GM10847 (cell line): ENCODE data around the gene PDLIM7.
A peak's percentile ranks its signal among the peaks of the same experiment; 100 is the strongest.

ENCODE experiments used
- POLR2A ChIP-seq: IDR thresholded peaks from 2 replicates; pipeline ENCODE4 v1.6.1; 2011; ENCODE audit not compliant: insufficient read length; ENCODE audit errors: extremely low read depth

PDLIM7 gene

DNA sequence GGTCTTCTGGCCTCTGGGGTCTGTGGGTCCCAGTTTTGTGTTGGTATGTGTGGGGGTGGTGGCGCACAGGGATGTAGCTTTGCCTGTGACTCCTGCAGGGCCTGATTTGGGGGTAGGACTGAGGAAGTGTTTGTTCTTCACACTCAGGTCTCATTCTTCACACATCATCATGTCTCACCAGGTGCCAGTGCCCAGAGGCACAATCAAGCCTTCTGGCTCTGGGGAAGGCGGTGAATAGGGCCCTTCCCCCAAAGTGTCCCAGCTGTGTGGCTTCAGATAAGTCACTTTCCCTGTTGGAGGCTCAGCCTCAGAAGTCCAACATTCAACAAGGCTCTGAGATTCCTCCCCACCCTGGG, 29.1 kb downstream of the PDLIM7 start:
- TF ChIP-seq POLR2A: no peak

DNA sequence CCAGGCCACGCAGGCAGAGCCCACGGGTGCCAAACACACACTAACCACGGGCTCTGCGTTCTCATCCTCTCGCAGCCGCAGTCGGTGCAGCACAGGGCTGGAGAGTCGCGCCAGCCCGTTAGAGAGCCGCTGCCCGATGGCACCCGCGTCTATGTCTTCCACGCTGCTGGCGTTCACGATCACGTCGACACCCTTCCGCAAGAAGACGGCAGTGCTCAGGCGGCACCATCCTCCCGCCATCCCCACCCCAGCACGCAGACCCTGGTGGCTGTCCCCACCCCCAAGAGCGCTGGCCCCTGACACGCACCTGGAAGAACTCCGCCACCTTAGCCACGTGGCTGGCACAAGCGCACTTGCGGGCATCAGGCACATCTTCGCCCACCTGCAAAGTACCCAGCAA, 30.0 kb downstream of the PDLIM7 start:
- no peak for TF ChIP-seq POLR2A

DNA sequence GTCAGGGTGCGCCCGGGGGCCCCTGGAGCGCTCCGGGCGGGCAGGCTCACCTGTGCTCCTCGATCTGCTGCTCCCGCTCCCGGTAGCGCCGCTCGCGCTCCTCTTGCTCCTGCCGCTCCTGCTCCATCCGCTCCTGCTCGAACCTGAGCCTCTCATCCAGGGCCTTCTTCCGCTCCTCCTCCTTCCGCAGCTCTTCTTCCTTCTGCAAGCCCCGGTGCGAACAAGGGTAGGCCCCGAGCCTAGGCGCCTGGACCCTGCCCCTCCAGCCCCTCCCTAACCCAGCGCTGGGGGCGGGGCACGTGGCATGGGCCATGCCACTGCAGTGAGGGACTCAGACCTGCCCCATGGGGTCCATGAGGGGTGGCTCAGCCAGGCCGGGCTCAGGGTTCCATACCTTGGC, 30.5 kb downstream of the PDLIM7 start:
- TF ChIP-seq POLR2A: no peak

DNA sequence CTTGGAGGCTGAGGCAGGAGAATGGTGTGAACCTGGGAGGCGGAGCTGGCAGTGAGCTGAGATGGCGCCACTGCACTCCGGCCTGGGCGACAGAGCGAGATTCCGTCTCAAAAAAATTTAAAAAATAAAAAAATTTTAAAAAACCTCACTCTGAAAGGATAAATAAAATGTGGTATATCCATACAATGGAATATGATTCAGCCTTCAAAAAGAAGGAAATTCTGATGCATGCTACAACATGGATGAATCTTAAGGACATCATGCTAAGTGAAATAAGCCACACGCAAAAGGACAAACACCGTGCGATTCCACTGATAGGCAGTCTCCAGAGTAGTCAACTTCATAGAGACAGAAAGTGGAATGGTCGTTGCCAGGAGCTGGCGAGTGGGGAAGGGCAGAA, 32.4 kb downstream of the PDLIM7 start:
- TF ChIP-seq POLR2A: no peak

DNA sequence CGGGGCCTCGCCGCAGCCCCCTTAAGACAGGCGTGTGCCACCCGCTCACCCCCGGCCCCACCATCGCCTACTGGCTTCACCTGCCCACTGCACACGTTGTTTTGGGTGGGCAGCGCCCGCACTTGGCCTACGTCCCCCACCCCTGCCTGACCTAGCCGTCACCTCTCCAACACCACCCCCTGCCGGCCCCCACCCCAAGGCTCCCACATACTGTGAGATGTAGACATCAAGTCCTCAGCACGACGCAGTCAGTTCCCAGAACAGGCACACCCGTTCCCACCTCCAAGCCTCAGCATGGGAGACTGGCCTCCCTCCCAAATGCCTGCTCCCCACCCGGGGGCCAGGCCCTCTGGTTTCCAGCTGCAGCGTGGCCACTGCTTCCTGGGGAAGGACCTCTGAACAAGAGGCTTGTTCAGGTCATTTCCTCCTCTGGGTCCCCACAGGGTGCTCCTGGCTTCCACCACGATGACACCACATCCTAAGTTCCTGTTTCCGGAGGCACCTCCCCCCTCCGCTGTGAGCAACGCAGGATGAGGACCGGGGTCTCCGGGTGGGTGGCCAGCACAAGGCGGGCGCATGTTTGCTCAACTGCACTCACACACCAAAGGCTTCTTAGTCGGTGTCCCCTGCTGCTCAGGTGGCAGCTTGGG, 35.3 kb downstream of the PDLIM7 start:
- no peak for TF ChIP-seq POLR2A

DNA sequence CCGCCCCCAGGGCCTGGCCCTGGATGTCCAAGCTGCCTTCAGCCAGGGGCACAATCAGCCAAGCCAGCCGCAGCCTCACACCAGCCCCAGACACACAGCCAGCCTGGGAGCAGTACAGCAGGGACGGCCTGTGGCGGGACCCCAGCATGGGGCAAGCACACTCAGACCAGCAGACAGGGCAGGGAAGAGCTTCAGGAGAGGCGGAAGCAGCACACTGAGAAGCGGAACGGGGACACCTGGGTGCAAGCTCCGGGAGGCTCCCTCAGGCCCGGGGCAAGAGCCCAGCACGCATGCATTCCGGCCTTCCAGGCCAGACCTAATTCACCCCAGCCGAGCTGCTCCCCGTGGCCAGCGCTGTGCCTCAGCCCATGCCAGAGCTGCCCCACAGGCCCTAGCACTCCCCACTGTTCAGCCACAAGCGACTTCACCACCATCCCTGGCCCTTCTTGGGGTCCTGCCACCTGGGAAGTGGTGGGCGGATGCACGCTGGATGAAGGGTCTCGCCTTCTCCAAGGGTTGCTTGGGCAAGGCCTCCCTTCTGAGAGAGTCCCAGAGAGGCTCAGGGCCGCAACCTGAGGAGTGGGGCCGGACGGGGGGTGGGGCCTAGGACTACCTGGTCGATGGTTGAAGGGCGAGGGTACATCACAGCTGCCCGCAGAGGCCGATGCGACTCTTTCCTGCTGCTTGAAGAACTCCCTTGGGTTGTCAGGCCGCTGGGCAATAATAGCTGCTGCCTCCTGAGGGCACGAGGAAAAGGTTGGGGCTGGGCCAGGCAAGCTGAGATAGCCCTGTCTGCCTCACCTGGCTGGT, 37.4 kb downstream of the PDLIM7 start:
- TF ChIP-seq POLR2A: no peak

DNA sequence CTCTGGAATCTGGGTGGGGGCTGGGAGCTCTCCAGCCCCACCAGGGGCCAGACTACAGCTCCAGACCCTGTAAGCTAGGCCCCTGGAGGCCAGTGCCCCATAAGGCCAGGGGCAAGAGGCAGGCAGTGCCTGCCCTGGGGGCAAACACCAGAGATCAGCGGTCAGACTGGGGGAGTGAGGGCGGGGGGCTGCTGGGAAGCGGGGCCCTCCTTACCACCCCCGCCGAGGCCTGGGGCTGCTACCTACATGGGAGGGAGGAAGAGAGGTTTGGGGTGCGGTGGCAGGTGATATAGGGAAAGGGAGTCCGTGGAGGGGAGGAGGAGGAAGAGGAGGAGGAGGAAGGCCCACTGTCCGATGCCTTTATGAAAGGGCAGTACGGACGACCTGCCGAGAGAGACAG, 38.0 kb downstream of the PDLIM7 start:
- TF ChIP-seq POLR2A: no peak

GRCh38 chr5:177458912-177459350, 38.5 kb downstream of the PDLIM7 start:
- TF ChIP-seq POLR2A: no peak

GRCh38 chr5:177457852-177458681, 39.3 kb downstream of the PDLIM7 start:
- TF ChIP-seq POLR2A: no peak

- TF ChIP-seq POLR2A: no peak
These were observed 40.2 kb downstream of the PDLIM7 start for GRCh38 chr5:177456976-177457851.

- TF ChIP-seq POLR2A: no peak
These were observed 40.8 kb downstream of the PDLIM7 start for GRCh38 chr5:177456591-177456964.

- no peak for TF ChIP-seq POLR2A
These were observed 41.5 kb downstream of the PDLIM7 start for GRCh38 chr5:177455661-177456590.

- peak; percentile 17 for TF ChIP-seq POLR2A
These were observed 42.3 kb downstream of the PDLIM7 start for GRCh38 chr5:177455036-177455660.

DNA sequence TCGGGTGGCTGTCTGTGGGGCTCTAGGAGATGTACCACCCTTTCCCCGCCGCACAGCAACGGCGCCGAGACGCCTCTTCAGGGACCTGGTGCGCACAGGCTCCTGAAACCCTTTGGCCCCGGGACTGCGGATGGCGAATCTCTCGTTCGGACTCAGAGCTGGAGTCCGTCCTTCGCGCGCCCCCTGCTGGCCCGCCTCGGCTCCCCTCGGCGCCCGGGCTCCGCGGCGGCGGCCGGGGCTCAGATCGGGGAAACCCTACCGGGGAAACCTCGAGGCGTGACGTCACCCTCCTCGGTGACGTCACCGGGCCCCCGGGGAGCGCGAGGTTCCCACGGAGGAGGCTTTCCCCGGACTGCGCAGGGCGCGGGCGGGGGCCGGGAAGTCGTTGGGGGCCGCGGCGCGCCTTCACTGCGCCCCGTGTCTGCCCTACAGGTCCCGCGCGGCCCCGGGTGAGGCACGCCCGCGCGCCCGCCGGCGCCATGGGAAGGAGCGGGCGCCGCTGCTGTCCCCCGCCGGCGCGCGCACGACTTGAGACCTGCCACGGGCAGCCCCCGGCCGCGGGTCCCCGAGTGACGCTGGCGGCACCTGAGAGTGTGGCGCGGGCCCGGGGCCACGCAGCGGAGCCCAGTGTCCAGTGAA, 42.9 kb downstream of the PDLIM7 start:
- TF ChIP-seq POLR2A: no peak
